SKM-1 treated with dmso at 0.1 percent for 144 hours (cell line): ENCODE data around the gene AKAP12.

Experiments
- DNase-seq: peaks from one replicate; lab custom pipeline; 2025; ENCODE audit not compliant: unreplicated experiment; lab: John Stamatoyannopoulos, UW

AKAP12 gene

GRCh38 chr6:151279891-151280290 lies 40.1 kb downstream of the AKAP12 start:
- no peak for DNase-seq

- DNase-seq: no peak
These were observed 41.1 kb downstream of the AKAP12 start for GRCh38 chr6:151280859-151281258.

GRCh38 chr6:151284012-151284411 lies 44.2 kb downstream of the AKAP12 start:
- no peak for DNase-seq

GRCh38 chr6:151284548-151285017 lies 44.8 kb downstream of the AKAP12 start:
- DNase-seq: no peak

GRCh38 chr6:151285122-151285521 lies 45.4 kb downstream of the AKAP12 start:
- DNase-seq: no peak

GRCh38 chr6:151286214-151286613 lies 46.4 kb downstream of the AKAP12 start:
- DNase-seq: no peak

- no peak for DNase-seq
These were observed 49.1 kb downstream of the AKAP12 start for GRCh38 chr6:151288712-151289398.

GRCh38 chr6:151289399-151290007 lies 49.7 kb downstream of the AKAP12 start:
- DNase-seq: peak; percentile 50

GRCh38 chr6:151290877-151291721 lies 51.3 kb downstream of the AKAP12 start:
- no peak for DNase-seq

- DNase-seq: no peak
These were observed 51.9 kb downstream of the AKAP12 start for GRCh38 chr6:151291722-151292059.

GRCh38 chr6:151292974-151293687 lies 53.4 kb downstream of the AKAP12 start:
- DNase-seq: no peak

GRCh38 chr6:151293688-151294016 lies 53.9 kb downstream of the AKAP12 start:
- DNase-seq: no peak

- DNase-seq: no peak
These were observed 54.9 kb downstream of the AKAP12 start for GRCh38 chr6:151294561-151295101.

GRCh38 chr6:151297886-151298285 lies 58.1 kb downstream of the AKAP12 start:
- no peak for DNase-seq

- no peak for DNase-seq
These were observed 59.2 kb downstream of the AKAP12 start for GRCh38 chr6:151299011-151299410.

- no peak for DNase-seq
These were observed 60.7 kb downstream of the AKAP12 start for GRCh38 chr6:151300267-151300991.

- DNase-seq: no peak
These were observed 61.8 kb downstream of the AKAP12 start for GRCh38 chr6:151301547-151301946.

GRCh38 chr6:151303231-151303630 lies 63.5 kb downstream of the AKAP12 start:
- no peak for DNase-seq

GRCh38 chr6:151306269-151306783 lies 66.6 kb downstream of the AKAP12 start:
- no peak for DNase-seq

GRCh38 chr6:151307501-151307900 lies 67.7 kb downstream of the AKAP12 start:
- no peak for DNase-seq
